Mesenchymal stem cell (in vitro differentiated cells and primary cell): ENCODE measurements around the gene ABRACL.

Experiments used
- DNase-seq: peaks from one replicate; pipeline ENCODE4 v3.0.0-alpha.2; 2013
- H2AFZ ChIP-seq: one replicate; pipeline ENCODE4 v1.6.1; 2013; ENCODE audit warnings: low read depth, mild to moderate bottlenecking, control low read depth, inconsistent platforms, low read length, moderate library complexity
- H2AK5ac ChIP-seq: 2 replicates; pipeline ENCODE4 v1.6.1; 2013; ENCODE audit warnings: low read length, moderate library complexity, mild to moderate bottlenecking, inconsistent platforms; ENCODE audit not compliant: severe bottlenecking
- H2BK120ac ChIP-seq: one replicate; pipeline ENCODE4 v1.6.1; 2013; ENCODE audit warnings: low read depth, mild to moderate bottlenecking, inconsistent platforms, low read length, moderate library complexity
- H2BK12ac ChIP-seq, 2 experiments: one replicate each; pipeline ENCODE4 v1.6.1; 2013; ENCODE audit warnings: inconsistent platforms in 2 of 2, low read length in 2 of 2, mild to moderate bottlenecking in 2 of 2, moderate library complexity in 2 of 2, control low read depth in 1 of 2
- H2BK15ac ChIP-seq: one replicate; pipeline ENCODE4 v1.6.1; 2013; ENCODE audit warnings: mild to moderate bottlenecking, low read depth, inconsistent platforms; ENCODE audit not compliant: poor library complexity, severe bottlenecking
- H2BK5ac ChIP-seq: 2 replicates; pipeline ENCODE4 v1.6.1; 2013; ENCODE audit warnings: low read depth, mild to moderate bottlenecking, low read length, control low read depth, inconsistent platforms; ENCODE audit not compliant: poor library complexity, severe bottlenecking
- H3K14ac ChIP-seq, 2 experiments: one replicate each; pipeline ENCODE4 v1.6.1; 2013; ENCODE audit warnings: inconsistent platforms in 2 of 2, low read length in 2 of 2, control low read depth in 1 of 2, mild to moderate bottlenecking in 1 of 2, moderate library complexity in 1 of 2
- H3K18ac ChIP-seq, 2 experiments: one replicate each; pipeline ENCODE4 v1.6.1; 2013; ENCODE audit warnings: inconsistent platforms in 2 of 2, low read length in 2 of 2, control low read depth in 1 of 2, low read depth in 1 of 2, mild to moderate bottlenecking in 1 of 2
- H3K23ac ChIP-seq, 2 experiments: one replicate each; pipeline ENCODE4 v1.6.1; 2013; ENCODE audit warnings: inconsistent platforms in 2 of 2, low read length in 2 of 2, mild to moderate bottlenecking in 2 of 2, moderate library complexity in 2 of 2, control low read depth in 1 of 2
- H3K27ac ChIP-seq: 2 replicates; pipeline ENCODE4 v1.5.1; 2013; ENCODE audit warnings: mild to moderate bottlenecking, moderate library complexity, low read length, control low read depth, inconsistent platforms; ENCODE audit not compliant: poor library complexity, severe bottlenecking
- H3K27me3 ChIP-seq, 2 experiments: 2 replicates each; pipeline versions ENCODE4 v1.6.1 to v1.7.0; 2013; ENCODE audit warnings: low read length in 2 of 2, mild to moderate bottlenecking in 2 of 2, moderate library complexity in 2 of 2, control low read depth in 1 of 2, inconsistent platforms in 1 of 2; ENCODE audit not compliant: control insufficient read depth in 1 of 2, insufficient read depth in 1 of 2
- H3K36me3 ChIP-seq, 2 experiments: 2 replicates each; pipeline versions ENCODE4 v1.6.1 to v1.7.0; 2013; ENCODE audit warnings: low read length in 2 of 2, control low read depth in 1 of 2, inconsistent platforms in 1 of 2, low read depth in 1 of 2, mild to moderate bottlenecking in 1 of 2; ENCODE audit not compliant: insufficient read depth in 2 of 2, control insufficient read depth in 1 of 2
- H3K4ac ChIP-seq, 2 experiments: one replicate each; pipeline ENCODE4 v1.6.1; 2013; ENCODE audit warnings: inconsistent platforms in 2 of 2, low read length in 2 of 2, mild to moderate bottlenecking in 2 of 2, moderate library complexity in 2 of 2, control low read depth in 1 of 2, low read depth in 1 of 2
- H3K4me1 ChIP-seq: 2 replicates; pipeline ENCODE4 v1.6.1; 2013; ENCODE audit warnings: low read depth, low read length, control low read depth; ENCODE audit not compliant: control insufficient read depth, insufficient read depth
- H3K4me2 ChIP-seq: 2 replicates; pipeline ENCODE4 v1.6.1; 2013; ENCODE audit warnings: low read length, mild to moderate bottlenecking, inconsistent platforms; ENCODE audit not compliant: poor library complexity, severe bottlenecking
- H3K4me3 ChIP-seq, 2 experiments: 2 replicates each; pipeline versions ENCODE4 v1.5.1 to v1.7.0; 2013; ENCODE audit warnings: low read length in 2 of 2, mild to moderate bottlenecking in 2 of 2, control low read depth in 1 of 2, low read depth in 1 of 2; ENCODE audit not compliant: insufficient read depth in 1 of 2
- H3K79me1 ChIP-seq: replicated peaks from 2 replicates; pipeline ENCODE4 v1.6.1; 2013; ENCODE audit warnings: mild to moderate bottlenecking, control low read depth, low read length, inconsistent platforms; ENCODE audit not compliant: poor library complexity, severe bottlenecking
- H3K9ac ChIP-seq: 2 replicates; pipeline ENCODE4 v1.7.0; 2013; ENCODE audit warnings: mild to moderate bottlenecking, low read length, moderate library complexity
- H3K9me3 ChIP-seq: 2 replicates; pipeline ENCODE4 v1.7.0; 2013; ENCODE audit warnings: mild to moderate bottlenecking, low read length; ENCODE audit not compliant: control insufficient read depth
- H4K8ac ChIP-seq: one replicate; pipeline ENCODE4 v1.6.1; 2013; ENCODE audit warnings: inconsistent platforms, mild to moderate bottlenecking, low read length, moderate library complexity
- H4K91ac ChIP-seq: one replicate; pipeline ENCODE4 v1.6.1; 2013; ENCODE audit warnings: mild to moderate bottlenecking, low read length, inconsistent platforms
- WGBS: methylation state at CpG from one replicate; pipeline ENCODE4 v1.1.7; 2013; ENCODE audit warnings: mixed read lengths; 5-methylcytosine and 5-hydroxymethylcytosine counted together

The ABRACL gene

GRCh38 chr6:139082370-139082769 lies 53.8 kb downstream of the ABRACL start:
- Histone ChIP-seq H2BK12ac (no peak overlapping the region), H2AK5ac (no peak overlapping the region), H3K4me1 (no peaks in the 10 kb centered on the region), H3K27ac (no peak overlapping the region), H2BK120ac (no peak overlapping the region), H4K91ac (no peak overlapping the region), H3K4me3 (no peak overlapping the region), H3K18ac (no peak overlapping the region), H2AFZ (no peak overlapping the region), H3K27me3 (no peaks in the 10 kb centered on the region), H3K36me3 (no peaks in the 10 kb centered on the region), H2BK5ac (no peak overlapping the region), H3K23ac (no peak overlapping the region), H3K14ac (no peak overlapping the region), H4K8ac (no peak overlapping the region), H2BK15ac (no peak overlapping the region), H3K4me2 (no peak overlapping the region), H3K9me3 (no peaks in the 10 kb centered on the region), H3K79me1 (no peaks in the 10 kb centered on the region), H3K9ac (no peak overlapping the region), H3K4ac (no peak overlapping the region)
- DNase-seq, result no peak
- 97% methylated on average over 4 of the region's 5 CpGs for WGBS

- no peak overlapping the region for H3K14ac ChIP-seq
- no peak overlapping the region for H2BK120ac ChIP-seq
- no peaks in the 10 kb centered on the region for H3K36me3 ChIP-seq
- H3K4me1 ChIP-seq, result no peaks in the 10 kb centered on the region
- no peak for DNase-seq
- no peaks in the 10 kb centered on the region for H3K27me3 ChIP-seq
- H3K9me3 ChIP-seq, result no peaks in the 10 kb centered on the region
- no peak overlapping the region for H2AK5ac ChIP-seq
- no peak overlapping the region for H3K4ac ChIP-seq
- no peak overlapping the region for H2BK15ac ChIP-seq
- no peak overlapping the region for H3K4me2 ChIP-seq
- no peak overlapping the region for H4K8ac ChIP-seq
- no peak overlapping the region for H3K23ac ChIP-seq
- 100% methylated on average over 1 of the region's 1 CpG for WGBS
- H2BK5ac ChIP-seq, result no peak overlapping the region
- no peaks in the 10 kb centered on the region for H3K79me1 ChIP-seq
- H2AFZ ChIP-seq, result no peak overlapping the region
- no peak overlapping the region for H3K9ac ChIP-seq
- no peak overlapping the region for H2BK12ac ChIP-seq
- H3K18ac ChIP-seq, result no peak overlapping the region
- H4K91ac ChIP-seq, result no peak overlapping the region
- H3K27ac ChIP-seq, result no peak overlapping the region
- no peak overlapping the region for H3K4me3 ChIP-seq
Measured at GRCh38 chr6:139091826-139092225, 63.3 kb downstream of the ABRACL start.
